Psoas muscle (tissue), 8 donors: ENCODE data around the gene MARK2. TPM values are rescaled to one million over a fixed set of nuclear protein-coding genes. Genes with fewer than 3 reads are reported as not detected.

Experiments
- ATAC-seq, 4 donors: fragments of 200-7000 bp; cut with Tn5 transposase; one replicate each; pipeline ENCODE4 v1.9.1; 2020; ENCODE audit warnings: moderate library complexity in 3 of 4, mild to moderate bottlenecking in 2 of 4
- DNase-seq, 2 donors: peaks; one replicate each; pipeline ENCODE4 v3.0.0-alpha.2; 2020
- H3K27ac ChIP-seq: fragments of 200-600 bp; one replicate; pipeline ENCODE4 v1.8.0; 2022
- H3K27me3 ChIP-seq, 3 donors: fragments of 200-600 bp in 1 of 3; one replicate each; pipeline versions ENCODE4 v1.6.1 to v1.8.0; 2013 to 2022; ENCODE audit warnings: low read length in 2 of 3, mild to moderate bottlenecking in 2 of 3, moderate library complexity in 1 of 3; ENCODE audit not compliant: insufficient read depth in 3 of 3
- H3K36me3 ChIP-seq, 2 donors: fragments of 200-600 bp in 1 of 2; one replicate each; pipeline versions ENCODE4 v1.6.1 to v1.8.0; 2013 to 2022; ENCODE audit warnings: low read depth in 1 of 2, mild to moderate bottlenecking in 1 of 2, moderate library complexity in 1 of 2; ENCODE audit not compliant: insufficient read depth in 1 of 2
- H3K4me1 ChIP-seq: fragments of 200-600 bp; one replicate; pipeline ENCODE4 v1.8.0; 2022
- H3K4me3 ChIP-seq: fragments of 200-600 bp; one replicate; pipeline ENCODE4 v1.8.0; 2022; ENCODE audit warnings: mild to moderate bottlenecking
- H3K9me3 ChIP-seq: fragments of 200-600 bp; one replicate; pipeline ENCODE4 v1.8.0; 2022
- WGBS, 3 donors: extraction: QIAGEN DNeasy Blood & Tissue Kit; methylation state at CpG; one replicate each; pipeline versions ENCODE4 v1.1.6 to v1.1.7; 2013; 5-methylcytosine and 5-hydroxymethylcytosine counted together
- intact Hi-C, 2 donors: fragments of 100-400 bp; cut with DNase I; formaldehyde crosslinking; loops; one replicate each; pipeline versions ENCODE4 v1.11.0 to v1.14.2; 2022
- polyA plus RNA-seq, 3 donors: library from polyadenylated mRNA; stranded (reverse); fragments of 200-250 nt; gene quantifications; one replicate each; pipeline ENCODE4 v1.2.3, GENCODE V29; 2013
- total RNA-seq, 4 donors: library from RNA; stranded (reverse); fragmentation: NEBNext Ultra II Directional in 2 of 4; extraction: Animal tissue kit (Norgen Biotek cat#: 25700) in 2 of 4; gene quantifications; one replicate each; pipeline versions ENCODE4 v1.2.1 to v1.2.4, GENCODE V29; 2021 to 2023
- TF ChIP-seq, protein P1 (sequence below): fragments of 200-600 bp; IDR thresholded peaks from one replicate; pipeline ENCODE4 v1.8.0; 2022; ENCODE audit warnings: antibody characterized with exemption
- donor health status: healthy with polysubstance abuse.
- donor health status: DM: no; HTN: no; CAD: no; lungs with moderate emphysema.
- donor health status: Bipolar disorder and iron deficiency.
- donor health status: healthy.
- donor health status: DM: yes; HTN: yes; CAD: no.
- donor health status: DM: no; HTN: no; CAD: no.
- donor health status: DM: no; HTN: no; CAD: no.
- donor health status: DM: yes; HTN: yes; CAD: no.

The MARK2 gene
- total and polyA plus RNA-seq, 7 donors = 11.7 to 24.9 (median 22.2) TPM

DNA sequence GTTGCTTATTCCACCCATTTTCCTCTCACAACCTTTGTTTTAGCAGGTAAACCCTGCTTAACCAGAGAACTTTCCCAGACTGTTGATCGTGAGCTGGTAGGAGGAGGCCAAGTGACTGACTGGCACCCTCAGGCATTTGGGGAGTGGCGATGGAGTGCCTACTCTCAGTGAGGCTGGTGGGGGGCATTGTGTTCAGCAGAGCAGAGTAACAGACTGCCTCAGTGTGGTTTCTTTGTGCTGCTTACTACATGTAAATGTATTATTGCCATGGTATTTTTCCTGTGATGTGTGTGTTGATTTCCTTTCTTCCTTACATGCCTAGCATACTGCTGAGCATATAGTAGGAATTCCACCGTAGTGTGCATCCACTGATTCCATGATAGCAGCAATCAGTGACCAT is 2.6 kb downstream of the MARK2 start:
- intact Hi-C loops = no loop called here
- TF ChIP-seq, protein P1, sequence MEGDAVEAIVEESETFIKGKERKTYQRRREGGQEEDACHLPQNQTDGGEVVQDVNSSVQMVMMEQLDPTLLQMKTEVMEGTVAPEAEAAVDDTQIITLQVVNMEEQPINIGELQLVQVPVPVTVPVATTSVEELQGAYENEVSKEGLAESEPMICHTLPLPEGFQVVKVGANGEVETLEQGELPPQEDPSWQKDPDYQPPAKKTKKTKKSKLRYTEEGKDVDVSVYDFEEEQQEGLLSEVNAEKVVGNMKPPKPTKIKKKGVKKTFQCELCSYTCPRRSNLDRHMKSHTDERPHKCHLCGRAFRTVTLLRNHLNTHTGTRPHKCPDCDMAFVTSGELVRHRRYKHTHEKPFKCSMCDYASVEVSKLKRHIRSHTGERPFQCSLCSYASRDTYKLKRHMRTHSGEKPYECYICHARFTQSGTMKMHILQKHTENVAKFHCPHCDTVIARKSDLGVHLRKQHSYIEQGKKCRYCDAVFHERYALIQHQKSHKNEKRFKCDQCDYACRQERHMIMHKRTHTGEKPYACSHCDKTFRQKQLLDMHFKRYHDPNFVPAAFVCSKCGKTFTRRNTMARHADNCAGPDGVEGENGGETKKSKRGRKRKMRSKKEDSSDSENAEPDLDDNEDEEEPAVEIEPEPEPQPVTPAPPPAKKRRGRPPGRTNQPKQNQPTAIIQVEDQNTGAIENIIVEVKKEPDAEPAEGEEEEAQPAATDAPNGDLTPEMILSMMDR = no peak
- peaks cover 53% of the 10 kb centered on the region for H3K4me1 ChIP-seq
- H3K27ac ChIP-seq = peak overlapping the region; percentile 30
- no peaks in the 10 kb centered on the region for H3K9me3 ChIP-seq
- H3K4me3 ChIP-seq = peak overlapping the region; percentile 89
- no peaks in the 10 kb centered on the region for H3K27me3 ChIP-seq
- H3K36me3 ChIP-seq = peaks cover 2 to 39% of the 10 kb centered on the region in 2 donors
- WGBS, 3 donors = 31 to 47% (median 39%) methylated on average over 3 of the region's 3 CpGs
- no peak for DNase-seq
- no peak for ATAC-seq

GRCh38 chr11:63843041-63843440 is 4.1 kb downstream of the MARK2 start:
- Histone ChIP-seq H3K9me3 (no peaks in the 10 kb centered on the region), H3K27me3 (no peaks in the 10 kb centered on the region), H3K36me3 (peaks cover 2 to 39% of the 10 kb centered on the region in 2 donors), H3K4me1 (peaks cover 56% of the 10 kb centered on the region), H3K27ac (no peak overlapping the region), H3K4me3 (no peak overlapping the region)
- DNase-seq (no peak), ATAC-seq (no peak)
- 53 to 74% (median 64%) methylated on average over 1 of the region's 1 CpG for WGBS, 3 donors
- intact Hi-C loops = loop anchor here in 1 of 2 donors (1.0 kb wide), 1 partner anchor 25 kb away; no protein-coding TSS in a partner anchor
- TF ChIP-seq, protein P1 = no peak

GRCh38 chr11:63844836-63845235 is 5.9 kb downstream of the MARK2 start:
- intact Hi-C loops = no loop called here
- no peak overlapping the region for H3K4me3 ChIP-seq
- peaks cover 2 to 39% of the 10 kb centered on the region in 2 donors for H3K36me3 ChIP-seq
- peaks cover 52% of the 10 kb centered on the region for H3K4me1 ChIP-seq
- DNase-seq (no peak), ATAC-seq (no peak)
- no peaks in the 10 kb centered on the region for H3K9me3 ChIP-seq
- no peaks in the 10 kb centered on the region for H3K27me3 ChIP-seq
- TF ChIP-seq, protein P1 = no peak
- WGBS, 3 donors = 81 to 90% (median 83%) methylated on average over 4 of the region's 4 CpGs
- no peak overlapping the region for H3K27ac ChIP-seq

DNA sequence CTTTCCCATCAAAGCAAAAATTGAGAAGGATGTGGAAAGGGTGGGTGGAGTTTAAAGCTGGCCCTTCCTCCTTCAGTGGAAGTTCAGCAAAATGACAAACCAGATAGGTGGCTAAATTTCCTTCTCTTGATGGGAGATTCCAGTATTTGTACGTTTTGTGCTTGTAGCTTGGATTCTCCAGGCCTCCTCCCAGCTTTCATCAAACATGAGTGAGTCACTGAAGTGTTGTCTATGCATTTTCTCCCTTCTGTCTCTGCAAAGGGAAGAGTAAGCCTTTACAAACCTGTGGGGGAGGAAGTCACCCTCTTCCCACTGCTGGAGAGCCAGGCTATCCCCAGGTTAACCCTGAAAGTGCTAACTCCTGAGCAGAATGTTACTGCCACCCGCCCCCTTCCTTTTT is 6.4 kb downstream of the MARK2 start:
- no peaks in the 10 kb centered on the region for H3K9me3 ChIP-seq
- peaks cover 2 to 39% of the 10 kb centered on the region in 2 donors for H3K36me3 ChIP-seq
- H3K27me3 ChIP-seq = no peaks in the 10 kb centered on the region
- no peak overlapping the region for H3K4me3 ChIP-seq
- 55 to 61% (median 58%) methylated on average over 2 of the region's 2 CpGs for WGBS, 3 donors
- intact Hi-C loops = no loop called here
- TF ChIP-seq, protein P1 = no peak
- DNase-seq (no peak), ATAC-seq (no peak)
- H3K4me1 ChIP-seq = peaks cover 50% of the 10 kb centered on the region
- no peak overlapping the region for H3K27ac ChIP-seq

- WGBS, 3 donors = 85 to 95% (median 86%) methylated on average over 7 of the region's 7 CpGs
- TF ChIP-seq, protein P1 = no peak
- Histone ChIP-seq H3K9me3 (no peaks in the 10 kb centered on the region), H3K36me3 (peaks cover 2 to 41% of the 10 kb centered on the region in 2 donors), H3K4me1 (peaks cover 44% of the 10 kb centered on the region), H3K4me3 (no peak overlapping the region), H3K27me3 (no peaks in the 10 kb centered on the region), H3K27ac (no peak overlapping the region)
- DNase-seq = no peak
- intact Hi-C loops = no loop called here
- ATAC-seq = no peak
Measured at GRCh38 chr11:63845911-63846310, 7.0 kb downstream of the MARK2 start.
